Activated naive CD4-positive, alpha-beta T cell treated with anti-CD3 and anti-CD28 coated beads for 36 hours (primary cell): ENCODE results near the gene SLC52A3. TPM values are rescaled to one million over a fixed set of nuclear protein-coding genes. Genes with fewer than 3 reads are reported as not detected.
A peak's percentile ranks its signal among the peaks of the same experiment; 100 is the strongest.
"Not testable (repeated sequence)": the region's sequence is repeated elsewhere in the genome, so short reads cannot be mapped to it uniquely, and the experiment has no call there.

Experiments
- CTCF ChIA-PET: fragments of 350-600 bp; sonication (Branson Sonifier 250); formaldehyde crosslinking; loops from one replicate; lab custom pipeline; 2021; ENCODE audit warnings: antibody characterized with exemption; lab: Charles Lee
- DNase-seq: peaks from one replicate; pipeline ENCODE4 v3.0.0-alpha.2; 2020
- H3K27ac Mint-ChIP-seq: one replicate; pipeline ENCODE4 v1.8.0; 2021; ENCODE audit warnings: mild to moderate bottlenecking, mixed read lengths
- H3K27me3 Mint-ChIP-seq: one replicate; pipeline ENCODE4 v1.8.0; 2021; ENCODE audit warnings: low read depth, mixed read lengths
- H3K36me3 Mint-ChIP-seq: one replicate; pipeline ENCODE4 v1.8.0; 2021; ENCODE audit warnings: low read depth, mixed read lengths
- H3K4me1 Mint-ChIP-seq: one replicate; pipeline ENCODE4 v1.8.0; 2021; ENCODE audit warnings: low read depth, mixed read lengths
- H3K4me3 Mint-ChIP-seq: one replicate; pipeline ENCODE4 v1.8.0; 2021; ENCODE audit warnings: mild to moderate bottlenecking, moderate library complexity, mixed read lengths
- H3K9me3 Mint-ChIP-seq: one replicate; pipeline ENCODE4 v1.8.0; 2021; ENCODE audit warnings: mixed read lengths
- intact Hi-C: fragments of 100-400 bp; cut with micrococcal nuclease; formaldehyde crosslinking; loops from one replicate; pipeline ENCODE4 v1.15.1; 2023
- total RNA-seq, 2 experiments: library from RNA; stranded (reverse); gene quantifications; one replicate each; pipeline ENCODE4 v1.2.3, GENCODE V29; 2021

Gene SLC52A3
- total RNA-seq, 2 experiments from 2014 or later, result not detected

GRCh38 chr20:742156-742555 is 26.1 kb downstream of the SLC52A3 start:
- peaks cover 15% of the 10 kb centered on the region for H3K27me3 Mint-ChIP-seq
- DNase-seq, result no peak
- H3K27ac Mint-ChIP-seq, result no peak overlapping the region
- peaks cover 3% of the 10 kb centered on the region for H3K36me3 Mint-ChIP-seq
- intact Hi-C loops, result no loop called here
- H3K4me1 Mint-ChIP-seq, result no peaks in the 10 kb centered on the region
- CTCF ChIA-PET, result no interaction called here
- peaks cover 16% of the 10 kb centered on the region for H3K9me3 Mint-ChIP-seq
- no peak overlapping the region for H3K4me3 Mint-ChIP-seq

- no peak overlapping the region for H3K4me3 Mint-ChIP-seq
- CTCF ChIA-PET, result no interaction called here
- H3K9me3 Mint-ChIP-seq, result peaks cover 16% of the 10 kb centered on the region
- intact Hi-C loops, result no loop called here
- peaks cover 3% of the 10 kb centered on the region for H3K36me3 Mint-ChIP-seq
- no peak overlapping the region for H3K27ac Mint-ChIP-seq
- no peaks in the 10 kb centered on the region for H3K4me1 Mint-ChIP-seq
- H3K27me3 Mint-ChIP-seq, result peaks cover 15% of the 10 kb centered on the region
- no peak for DNase-seq
Observed at GRCh38 chr20:741620-742019, 26.7 kb downstream of the SLC52A3 start.

- H3K27ac Mint-ChIP-seq, result no peak overlapping the region
- no peaks in the 10 kb centered on the region for H3K36me3 Mint-ChIP-seq
- DNase-seq, result no peak
- CTCF ChIA-PET, result interaction anchor here (1.1 to 2.9 kb wide), 6 partner anchors 9 to 217 kb away, joined by 3 to 22 read pairs (median 12); no protein-coding TSS in a partner anchor
- peaks cover 6% of the 10 kb centered on the region for H3K9me3 Mint-ChIP-seq
- intact Hi-C loops, result no loop called here
- no peak overlapping the region for H3K4me3 Mint-ChIP-seq
- H3K27me3 Mint-ChIP-seq, result peaks cover 15% of the 10 kb centered on the region
- no peaks in the 10 kb centered on the region for H3K4me1 Mint-ChIP-seq
Observed at GRCh38 chr20:740162-740561, 28.1 kb downstream of the SLC52A3 start.

DNA sequence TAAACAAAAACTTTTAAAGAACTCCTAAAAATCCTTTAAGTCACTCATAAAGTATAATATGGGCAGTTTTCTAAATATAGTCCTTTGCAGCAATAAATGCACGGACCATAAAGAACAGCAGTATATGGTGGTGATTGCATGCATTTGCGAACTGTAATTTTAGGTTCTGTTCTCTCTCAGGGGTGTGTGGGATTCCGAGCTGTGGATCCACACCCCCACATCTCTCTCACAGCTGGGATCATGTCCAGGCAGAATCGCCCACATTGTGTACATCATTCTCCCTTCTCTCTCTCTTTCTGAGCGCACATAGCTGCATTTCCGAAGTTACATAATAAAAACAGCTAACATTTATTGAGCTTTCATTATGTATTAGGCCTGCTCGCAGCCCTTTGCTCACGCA is 28.6 kb downstream of the SLC52A3 start:
- H3K36me3 Mint-ChIP-seq, result no peaks in the 10 kb centered on the region
- CTCF ChIA-PET, result interaction anchor here (0.5 to 3.0 kb wide), 18 partner anchors 10 to 1494 kb away, joined by 3 to 22 read pairs (median 4); no protein-coding TSS in a partner anchor
- H3K27ac Mint-ChIP-seq, result no peak overlapping the region
- no peak overlapping the region for H3K4me3 Mint-ChIP-seq
- no peaks in the 10 kb centered on the region for H3K4me1 Mint-ChIP-seq
- peaks cover 15% of the 10 kb centered on the region for H3K27me3 Mint-ChIP-seq
- peaks cover 3% of the 10 kb centered on the region for H3K9me3 Mint-ChIP-seq
- DNase-seq, result no peak
- intact Hi-C loops, result loop anchor here (1.0 kb wide), 1 partner anchor 178 kb away; no protein-coding TSS in a partner anchor

DNA sequence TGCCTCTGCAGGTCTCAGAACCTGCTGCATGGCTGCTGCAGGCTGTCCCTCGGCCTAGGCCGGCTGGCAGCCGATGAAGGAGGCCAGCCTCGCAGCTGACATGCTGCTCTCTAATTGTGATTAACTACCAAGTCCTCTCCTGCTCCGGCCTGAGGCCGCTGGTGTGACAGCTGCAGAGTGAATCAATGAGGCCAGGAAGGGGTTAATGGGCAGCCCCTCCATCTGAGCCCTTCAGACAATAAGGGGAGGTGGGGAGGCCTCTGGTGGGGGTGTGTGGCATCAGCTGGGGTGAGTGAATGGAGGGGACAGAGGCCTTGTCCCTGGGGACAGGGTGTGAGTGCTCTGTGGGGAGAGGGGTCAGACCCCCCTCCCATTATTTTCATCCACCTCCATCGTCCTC is 34.4 kb downstream of the SLC52A3 start:
- Mint-ChIP-seq H3K27ac (no peak overlapping the region), H3K9me3 (no peaks in the 10 kb centered on the region), H3K36me3 (no peaks in the 10 kb centered on the region), H3K27me3 (peaks cover 23% of the 10 kb centered on the region), H3K4me1 (no peaks in the 10 kb centered on the region), H3K4me3 (no peak overlapping the region)
- DNase-seq, result no peak
- CTCF ChIA-PET, result no interaction called here
- intact Hi-C loops, result no loop called here

DNA sequence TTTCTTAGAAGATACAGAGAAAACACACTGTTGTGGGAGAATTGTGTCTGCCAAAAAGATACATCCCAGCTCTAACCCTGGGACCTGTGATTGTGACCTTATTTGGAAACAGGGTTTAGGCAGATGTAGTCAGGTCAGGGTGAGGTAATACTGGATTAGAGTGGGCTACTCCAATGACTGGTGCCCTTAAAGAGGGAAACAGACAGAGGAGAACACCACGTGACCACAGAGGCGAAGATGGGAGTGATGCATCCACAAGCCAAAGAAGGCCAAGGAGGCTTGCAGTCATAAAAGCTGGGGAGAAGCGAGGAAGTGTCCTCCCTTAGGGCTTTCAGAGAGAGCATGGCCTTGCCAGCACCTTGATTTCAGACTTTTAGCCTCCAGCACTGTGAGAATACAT is 35.6 kb downstream of the SLC52A3 start:
- H3K36me3 Mint-ChIP-seq, result no peaks in the 10 kb centered on the region
- H3K27ac Mint-ChIP-seq, result no peak overlapping the region
- intact Hi-C loops, result no loop called here
- H3K4me1 Mint-ChIP-seq, result no peaks in the 10 kb centered on the region
- DNase-seq, result no peak
- CTCF ChIA-PET, result interaction anchor here (1.2 to 1.3 kb wide), 2 partner anchors 65 to 87 kb away, joined by 3 read pairs; no protein-coding TSS in a partner anchor
- no peak overlapping the region for H3K4me3 Mint-ChIP-seq
- H3K27me3 Mint-ChIP-seq, result peaks cover 26% of the 10 kb centered on the region
- H3K9me3 Mint-ChIP-seq, result no peaks in the 10 kb centered on the region

DNA sequence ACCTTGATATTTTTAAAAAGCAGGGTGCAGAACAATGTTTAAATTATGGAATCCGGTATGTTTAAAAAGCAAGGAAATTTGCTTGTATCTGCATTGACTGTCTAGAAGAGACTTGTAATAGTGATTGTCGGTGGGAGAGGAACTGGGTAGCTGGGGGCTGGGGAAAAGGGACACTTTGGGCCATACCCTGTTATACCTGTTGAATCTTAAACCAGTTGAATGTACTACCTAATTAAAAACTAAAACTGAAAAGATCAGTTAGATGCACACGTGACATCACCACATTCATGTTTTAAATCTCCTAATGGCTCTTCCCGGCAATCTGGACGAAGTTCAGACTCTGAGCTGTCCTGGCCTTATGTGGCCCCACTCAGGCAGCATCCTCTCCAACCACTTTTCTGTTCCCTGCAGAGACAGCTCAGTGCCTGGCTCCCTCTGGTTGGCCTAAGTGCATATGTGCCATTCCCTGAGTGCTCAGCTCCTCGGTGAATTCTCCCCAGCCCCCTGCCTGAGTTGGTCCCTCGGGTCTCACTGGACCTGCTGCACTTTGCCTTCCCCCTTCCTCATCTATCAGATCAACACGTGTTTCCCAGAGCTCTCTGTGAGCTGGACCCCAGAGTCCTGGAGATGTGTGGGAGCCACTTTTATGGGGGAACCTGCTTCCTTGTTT is 36.3 kb downstream of the SLC52A3 start:
- Mint-ChIP-seq H3K4me1 (no peaks in the 10 kb centered on the region), H3K27ac (no peak overlapping the region)
- intact Hi-C loops, result no loop called here

GRCh38 chr20:730005-730404 is 38.3 kb downstream of the SLC52A3 start:
- CTCF ChIA-PET, result interaction anchor here (1.9 kb wide), 1 partner anchor 10 kb away, joined by 11 read pairs; no protein-coding TSS in a partner anchor
- no peak overlapping the region for H3K4me3 Mint-ChIP-seq
- intact Hi-C loops, result no loop called here
- H3K36me3 Mint-ChIP-seq, result no peaks in the 10 kb centered on the region
- peaks cover 38% of the 10 kb centered on the region for H3K27me3 Mint-ChIP-seq
- DNase-seq, result no peak
- no peaks in the 10 kb centered on the region for H3K9me3 Mint-ChIP-seq
- H3K27ac Mint-ChIP-seq, result no peak overlapping the region
- H3K4me1 Mint-ChIP-seq, result no peaks in the 10 kb centered on the region

More for the DNA sequence above, 36.3 kb downstream of the SLC52A3 start:
- no peak for DNase-seq
- H3K9me3 Mint-ChIP-seq, result no peaks in the 10 kb centered on the region
- H3K4me3 Mint-ChIP-seq, result no peak overlapping the region
- no peaks in the 10 kb centered on the region for H3K36me3 Mint-ChIP-seq
- CTCF ChIA-PET, result interaction anchor here (0.5 to 1.3 kb wide), 3 partner anchors 65 to 382 kb away, joined by 3 read pairs; no protein-coding TSS in a partner anchor
- peaks cover 29% of the 10 kb centered on the region for H3K27me3 Mint-ChIP-seq

GRCh38 chr20:728256-728944 is 39.9 kb downstream of the SLC52A3 start:
- intact Hi-C loops, result loop anchor here (1.0 to 5.0 kb wide), 4 partner anchors 61 to 376 kb away; partner anchors contain the start of gene SRXN1
- Mint-ChIP-seq H3K27ac (no peak overlapping the region), H3K4me1 (no peaks in the 10 kb centered on the region), H3K27me3 (peaks cover 40% of the 10 kb centered on the region), H3K9me3 (no peaks in the 10 kb centered on the region), H3K4me3 (no peak overlapping the region), H3K36me3 (no peaks in the 10 kb centered on the region)
- peak; percentile 69 for DNase-seq
- CTCF ChIA-PET, result interaction anchor here (0.6 to 1.9 kb wide), 4 partner anchors 11 to 204 kb away, joined by 3 to 11 read pairs (median 5); no protein-coding TSS in a partner anchor

DNA sequence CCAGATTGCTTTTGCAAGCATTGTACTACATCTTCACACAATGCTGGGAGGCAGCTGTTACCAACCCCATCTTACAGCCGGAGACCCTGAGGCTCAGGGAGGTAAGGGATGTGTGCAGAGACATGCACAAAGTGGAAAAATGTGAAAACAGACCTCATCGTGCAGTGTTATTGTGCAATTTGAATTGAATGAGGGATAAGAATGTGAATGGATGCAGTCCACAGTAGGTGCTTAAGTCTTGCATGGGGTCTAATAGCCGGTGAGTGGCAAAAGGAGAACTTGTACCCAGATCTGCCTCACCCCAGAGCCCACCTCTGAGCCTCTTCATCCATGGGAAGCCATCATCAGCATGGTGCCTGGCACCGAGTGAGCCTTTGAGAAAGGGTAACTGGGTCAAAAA is 42.1 kb downstream of the SLC52A3 start:
- intact Hi-C loops, result loop anchor here (5.0 kb wide), 2 partner anchors 59 to 374 kb away; no protein-coding TSS in a partner anchor
- Mint-ChIP-seq H3K36me3 (no peaks in the 10 kb centered on the region), H3K4me1 (no peaks in the 10 kb centered on the region), H3K27ac (no peak overlapping the region), H3K4me3 (no peak overlapping the region), H3K9me3 (no peaks in the 10 kb centered on the region), H3K27me3 (peaks cover 38% of the 10 kb centered on the region)
- CTCF ChIA-PET, result no interaction called here
- DNase-seq, result no peak

DNA sequence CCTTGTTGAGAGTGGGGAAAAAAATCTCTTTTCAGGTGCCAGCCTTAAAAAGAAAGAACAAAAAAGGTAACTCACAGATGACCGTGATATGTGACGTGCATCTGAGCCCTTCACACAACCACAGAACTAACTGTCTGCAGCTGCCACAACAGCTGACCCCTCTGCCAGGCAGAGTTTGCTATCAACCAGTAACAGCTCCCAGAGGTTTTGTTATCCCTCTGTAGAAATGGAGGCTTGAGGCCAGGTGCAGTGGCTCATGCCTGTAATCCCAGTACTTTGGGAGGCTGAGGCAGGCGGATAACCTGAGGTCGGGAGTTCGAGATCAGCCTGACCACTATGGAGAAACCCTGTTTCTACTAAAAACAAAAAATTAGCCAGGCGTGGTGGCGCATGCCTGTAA is 42.8 kb downstream of the SLC52A3 start:
- intact Hi-C loops, result loop anchor here (5.0 kb wide), 2 partner anchors 58 to 373 kb away; no protein-coding TSS in a partner anchor
- no peak overlapping the region for H3K4me3 Mint-ChIP-seq
- H3K27me3 Mint-ChIP-seq, result peaks cover 33% of the 10 kb centered on the region
- no peak for DNase-seq
- H3K27ac Mint-ChIP-seq, result no peak overlapping the region
- CTCF ChIA-PET, result no interaction called here
- H3K36me3 Mint-ChIP-seq, result no peaks in the 10 kb centered on the region
- H3K4me1 Mint-ChIP-seq, result no peaks in the 10 kb centered on the region
- H3K9me3 Mint-ChIP-seq, result no peaks in the 10 kb centered on the region

GRCh38 chr20:724797-725196 is 43.5 kb downstream of the SLC52A3 start:
- CTCF ChIA-PET, H3K4me1 Mint-ChIP-seq, H3K9me3 Mint-ChIP-seq, H3K36me3 Mint-ChIP-seq, H3K27ac Mint-ChIP-seq, H3K4me3 Mint-ChIP-seq, DNase-seq: not testable (repeated sequence)
- H3K27me3 Mint-ChIP-seq, result peaks cover 34% of the 10 kb centered on the region
- intact Hi-C loops, result loop anchor here (5.0 kb wide), 2 partner anchors 57 to 372 kb away; no protein-coding TSS in a partner anchor
